GM11168 (cell line): ENCODE measurements around the gene CFL1.
"Not testable (repeated sequence)": the region's sequence is repeated elsewhere in the genome, so short reads cannot be mapped to it uniquely, and the experiment has no call there.

ENCODE experiments used
- in situ Hi-C: fragments of 300-500 bp; cut with MboI; formaldehyde crosslinking; loops from one replicate; pipeline ENCODE4 v1.12.0; 2022; ENCODE audit warnings: low sequenced_read_pairs; ENCODE audit not compliant: unreplicated experiment

CFL1 gene

DNA sequence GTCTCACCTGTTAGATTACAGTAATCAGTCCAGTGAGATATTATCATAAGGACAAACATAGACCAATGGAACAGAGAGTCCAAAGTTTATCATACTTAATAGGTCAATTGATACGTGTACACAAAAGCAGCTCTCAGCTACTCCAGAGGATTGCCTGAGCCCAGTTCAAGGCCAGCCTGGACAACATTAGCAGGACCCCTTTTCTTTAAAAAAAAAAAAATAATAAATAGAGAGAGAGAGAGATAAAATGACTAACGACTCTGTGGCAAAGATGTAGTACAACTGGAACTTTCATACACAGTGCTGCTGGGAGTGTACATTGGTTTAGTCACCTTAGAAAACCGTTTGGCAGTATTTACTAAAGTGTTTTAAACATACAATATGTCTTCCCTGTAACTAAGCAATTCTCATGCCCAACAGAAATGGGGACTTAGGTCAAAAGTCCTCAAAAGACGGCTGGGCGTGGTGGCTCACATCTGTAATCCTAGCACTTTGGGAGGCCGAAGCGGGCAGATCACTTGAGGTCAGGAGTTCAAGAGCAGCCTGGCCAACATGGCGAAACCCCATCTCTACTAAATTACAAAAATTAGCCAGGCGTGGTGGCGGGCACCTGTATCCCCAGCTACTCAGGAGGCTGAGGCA, 13.6 kb downstream of the CFL1 start:
- in situ Hi-C loops, result no loop called here

DNA sequence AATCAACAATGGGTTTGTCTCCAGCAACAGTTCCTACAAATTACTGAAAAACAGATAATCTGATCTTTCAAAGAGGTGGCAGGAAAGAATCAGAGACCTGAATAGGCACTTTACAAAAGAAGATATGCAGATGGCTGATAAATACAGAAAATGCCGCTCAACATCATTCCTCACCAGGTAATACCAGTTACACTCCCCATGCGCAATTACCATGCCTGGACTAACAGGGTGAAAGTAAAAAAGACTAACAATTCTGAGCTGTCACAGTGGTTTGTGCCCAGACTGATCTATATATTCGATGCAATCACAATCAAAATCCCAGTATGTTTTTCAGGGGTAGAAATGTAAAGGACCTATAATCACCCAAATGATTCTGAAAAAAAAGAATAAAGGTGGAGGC, 14.2 kb downstream of the CFL1 start:
- in situ Hi-C loops, result no loop called here

DNA sequence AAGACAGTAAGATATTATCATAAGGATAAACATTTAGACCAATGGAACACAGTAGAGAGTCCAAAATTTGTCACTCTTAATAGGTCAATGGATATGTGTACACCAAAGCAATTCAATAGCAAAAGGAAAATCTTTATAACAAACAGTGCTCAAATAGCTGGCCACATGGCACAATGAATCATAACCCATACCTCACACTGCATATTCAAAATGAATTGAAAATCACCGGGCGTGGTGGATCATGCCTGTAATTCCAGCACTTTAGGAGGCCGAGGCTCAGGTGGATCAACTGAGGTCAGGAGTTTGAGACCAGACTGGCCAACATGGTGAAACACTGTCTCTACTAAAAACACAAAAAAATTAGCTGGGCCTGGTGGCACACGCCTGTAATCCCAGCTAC, 15.8 kb downstream of the CFL1 start:
- in situ Hi-C loops, result no loop called here

DNA sequence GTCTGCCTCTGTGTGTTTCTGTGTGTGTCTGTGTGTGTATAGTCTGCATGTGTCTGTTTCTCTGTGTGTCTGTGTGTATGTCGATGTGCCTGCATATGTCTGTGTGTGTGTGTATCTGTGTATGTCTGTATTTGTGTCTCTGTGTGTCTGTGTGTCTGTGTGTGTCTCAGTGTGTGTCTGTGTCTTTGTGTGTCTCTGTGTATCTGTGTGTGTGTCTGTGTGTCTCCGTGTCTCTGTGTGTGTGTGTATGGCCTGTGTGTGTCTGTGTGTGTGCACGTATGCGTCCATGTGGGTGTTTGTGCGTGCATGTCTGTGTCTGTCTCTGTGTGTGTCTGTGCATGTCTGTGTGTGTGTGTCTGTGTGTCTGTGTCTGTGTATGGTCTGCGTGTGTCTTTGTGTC, 23.8 kb downstream of the CFL1 start:
- in situ Hi-C loops, result no loop called here

DNA sequence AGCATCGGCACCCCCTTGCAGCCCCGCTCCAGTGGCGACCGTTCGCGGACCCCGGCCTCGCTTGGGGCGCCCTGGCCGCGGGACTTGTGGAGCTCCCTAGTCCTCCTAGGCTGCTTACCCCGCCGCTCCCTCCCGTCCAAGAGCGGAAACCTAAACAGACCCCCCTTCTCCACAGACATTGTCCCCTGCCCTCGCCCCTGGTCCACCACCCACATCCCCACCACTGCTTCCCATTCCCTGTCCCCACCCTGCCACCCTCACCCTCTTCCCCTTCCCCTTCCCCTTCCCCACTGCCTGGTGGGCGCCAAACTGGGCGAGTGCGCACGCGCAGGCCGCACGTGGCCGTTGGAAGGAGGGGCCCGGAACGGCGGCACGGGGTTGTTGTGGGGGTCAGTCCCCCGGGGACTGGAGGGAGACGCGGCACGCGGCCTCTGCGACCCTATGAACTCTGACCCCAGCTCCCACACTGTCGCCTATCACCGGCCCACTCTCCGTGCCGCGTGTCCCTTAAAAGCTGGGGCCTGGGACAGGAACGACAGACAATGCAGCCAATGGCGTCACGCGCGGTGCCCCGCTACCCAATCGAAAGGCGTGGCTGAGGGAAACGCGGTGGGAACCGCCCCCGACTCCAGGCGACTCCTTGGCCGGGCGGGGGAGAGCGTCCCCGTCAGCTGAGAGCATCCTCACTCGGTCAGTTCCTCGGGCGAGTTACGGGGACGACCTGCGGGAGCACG, 24.5 kb downstream of the CFL1 start, which contains the start of gene SNX32:
Gene SNX32 (plus strand): TSS at position 667 of the 734 bp plus-strand sequence. CDS start 103 bp downstream, outside the sequence.
- in situ Hi-C loops, result no loop called here

DNA sequence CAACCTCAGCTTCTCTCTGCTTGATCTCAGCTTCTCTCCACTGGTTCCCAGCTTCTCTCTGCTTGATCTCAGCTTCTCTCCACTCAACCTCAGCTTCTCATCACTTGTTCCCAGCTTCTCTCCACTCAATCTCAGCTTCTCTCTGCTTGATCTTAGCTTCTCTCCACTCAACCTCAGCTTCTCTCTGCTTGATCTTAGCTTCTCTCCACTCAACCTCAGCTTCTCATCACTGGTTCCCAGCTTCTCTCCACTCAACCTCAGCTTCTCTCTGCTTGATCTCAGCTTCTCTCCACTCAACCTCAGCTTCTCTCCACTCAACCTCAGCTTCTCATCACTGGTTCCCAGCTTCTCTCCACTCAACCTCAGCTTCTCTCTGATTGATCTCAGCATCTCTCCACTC, 25.7 kb downstream of the CFL1 start:
- in situ Hi-C loops, result not testable (repeated sequence)

DNA sequence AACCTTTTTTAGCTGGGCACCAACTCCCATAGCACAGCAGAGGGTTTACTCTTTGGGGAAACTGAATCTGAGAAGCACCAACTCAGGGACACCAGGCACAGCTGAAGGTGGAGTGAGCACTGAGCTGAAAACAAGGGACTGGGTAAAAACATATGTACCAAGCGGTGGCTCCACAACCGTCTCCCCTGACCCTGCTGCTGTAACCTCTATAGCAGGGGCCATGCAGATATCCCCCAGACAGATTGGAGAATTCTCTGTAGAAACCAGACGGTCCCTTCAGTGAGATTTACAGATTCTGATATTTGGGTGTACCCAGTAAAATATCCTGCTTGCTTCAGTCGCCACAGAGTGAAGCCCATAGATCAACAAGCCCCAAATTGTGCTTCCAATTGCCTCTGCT, 28.5 kb downstream of the CFL1 start:
- in situ Hi-C loops, result loop anchor here (5.0 kb wide), 1 partner anchor 117 kb away; the partner anchor contains the start of gene KAT5

DNA sequence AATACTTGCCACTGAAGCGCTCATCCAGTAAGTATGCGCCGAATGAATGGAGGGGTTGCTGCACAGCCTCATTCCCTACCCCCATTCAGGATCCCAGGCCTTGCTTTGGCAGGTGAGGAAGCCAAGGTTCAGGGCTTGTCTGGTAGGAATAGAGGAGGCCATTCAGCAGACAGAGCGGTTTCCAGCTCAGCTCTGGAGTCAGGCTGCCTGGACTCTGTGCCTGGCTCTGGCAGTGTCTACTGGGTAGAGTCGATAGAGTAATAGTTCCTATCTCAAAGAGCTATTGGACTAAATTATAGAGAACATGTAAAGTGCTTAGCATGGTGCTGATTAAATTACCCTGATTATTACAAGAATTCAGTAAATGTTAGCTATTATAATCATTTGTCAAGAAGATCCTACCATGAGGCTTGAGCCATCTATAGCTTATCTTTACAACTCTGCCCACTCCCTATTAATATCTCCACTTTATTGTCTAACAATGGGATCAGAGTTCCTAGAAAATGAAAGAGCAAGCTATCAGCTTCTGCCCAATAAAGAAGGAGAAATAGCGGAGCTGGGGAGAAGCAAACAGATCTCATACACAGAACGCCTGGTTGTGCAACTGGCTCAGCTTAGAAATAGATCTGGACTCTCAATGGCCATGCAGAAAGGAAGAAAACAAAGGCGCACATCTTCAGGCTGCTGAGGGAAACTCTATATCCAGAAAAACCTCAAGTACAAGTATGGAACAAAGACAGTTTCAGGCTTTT, 30.8 kb downstream of the CFL1 start:
- in situ Hi-C loops, result loop anchor here (5.0 kb wide), 1 partner anchor 115 kb away; the partner anchor contains the start of gene KAT5

DNA sequence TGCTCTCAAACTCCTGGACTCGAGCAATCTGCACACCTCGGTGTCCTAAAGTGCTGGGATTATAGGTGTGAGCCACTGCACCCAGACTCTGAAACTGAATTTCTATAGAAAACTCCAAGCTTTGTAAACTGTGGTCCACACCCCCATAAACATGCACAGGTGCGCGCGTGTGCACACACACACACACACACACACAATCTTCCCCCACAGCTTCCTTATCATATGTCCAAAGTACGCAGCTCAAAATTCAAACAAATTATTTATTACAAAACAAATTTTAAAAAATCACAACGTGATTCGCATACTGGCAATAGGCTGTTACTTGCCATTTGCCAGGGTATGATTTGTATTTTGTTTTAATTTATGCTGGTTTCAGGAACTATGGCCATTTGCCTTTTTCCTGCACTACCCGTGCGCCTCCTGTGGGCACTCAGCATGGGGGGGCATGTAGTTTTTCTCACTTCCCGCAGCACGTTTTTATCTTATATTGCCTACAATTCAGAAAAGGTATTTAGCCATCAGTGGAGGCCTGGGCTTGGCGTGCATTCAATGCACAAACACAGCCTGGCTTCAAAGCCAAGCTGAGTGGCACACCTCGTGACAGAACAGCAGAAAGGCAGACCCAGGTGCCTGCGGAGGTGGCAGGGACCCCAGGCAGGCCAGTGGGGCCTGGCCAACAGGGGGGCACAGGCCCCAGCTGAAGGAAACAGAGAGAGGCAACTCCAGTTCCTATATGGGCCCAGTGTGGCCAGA, 35.0 kb downstream of the CFL1 start:
- in situ Hi-C loops, result no loop called here

DNA sequence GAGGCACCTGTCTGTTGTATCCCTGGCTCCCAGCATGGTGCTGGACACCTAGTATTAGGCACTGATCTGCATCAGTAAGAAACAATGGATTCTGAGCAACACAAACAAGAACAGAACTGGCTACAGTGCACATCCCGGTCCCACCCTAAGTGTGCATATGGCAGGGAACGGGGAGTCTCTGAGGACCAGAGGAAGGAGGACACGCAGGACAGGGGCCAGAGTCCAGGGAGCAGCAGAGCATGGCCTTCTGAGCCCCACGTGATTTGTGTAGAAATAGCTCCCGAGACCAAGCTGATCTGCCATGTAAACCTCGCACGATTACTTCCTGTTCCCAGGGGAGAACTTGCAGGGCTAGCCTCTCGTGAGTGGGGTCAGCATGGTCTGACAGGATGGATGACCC, 36.9 kb downstream of the CFL1 start:
- in situ Hi-C loops, result no loop called here

DNA sequence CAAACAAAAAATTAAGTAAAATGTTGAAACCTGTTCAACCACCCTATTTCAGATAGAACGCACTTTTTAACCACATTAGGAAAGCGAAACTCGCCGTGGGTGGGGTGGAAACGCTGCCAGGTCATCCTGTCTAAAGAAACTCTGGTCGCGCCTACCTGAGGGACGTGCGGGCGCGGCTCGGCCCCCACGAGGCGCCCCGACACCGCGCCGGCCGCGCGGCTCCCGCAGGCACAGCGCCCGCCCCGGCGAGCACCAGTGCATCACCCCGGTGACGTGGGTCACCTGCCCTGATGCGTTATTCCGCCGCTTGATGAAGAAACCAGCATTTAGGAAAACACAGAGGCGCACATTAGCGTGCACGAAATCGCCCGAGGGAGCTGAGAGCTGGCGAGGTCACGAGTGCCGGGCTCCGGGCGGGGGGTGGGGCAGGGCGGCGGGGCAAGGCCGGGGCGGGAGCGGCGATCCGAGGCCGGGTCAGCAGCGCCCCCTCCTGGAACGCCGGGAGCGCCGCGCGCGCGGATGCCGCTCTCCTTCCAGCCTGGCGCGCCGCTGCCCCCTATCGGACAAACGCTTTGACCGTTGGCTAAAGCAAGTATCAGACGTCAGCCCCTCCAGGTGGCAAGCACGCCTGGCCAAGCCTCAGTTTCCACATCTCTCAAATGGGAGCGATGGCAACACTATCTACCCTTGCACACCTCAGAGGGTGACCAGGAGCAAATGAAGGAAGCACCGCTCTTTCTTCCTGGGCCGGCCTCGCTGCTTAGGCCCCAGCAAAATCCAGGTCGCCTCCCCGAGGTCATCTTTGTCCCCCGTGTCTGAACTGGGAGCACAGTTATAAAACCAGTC, 39.9 kb downstream of the CFL1 start:
- in situ Hi-C loops, result loop anchor here (5.0 kb wide), 1 partner anchor 36 kb away; the partner anchor contains the start of gene AP5B1

DNA sequence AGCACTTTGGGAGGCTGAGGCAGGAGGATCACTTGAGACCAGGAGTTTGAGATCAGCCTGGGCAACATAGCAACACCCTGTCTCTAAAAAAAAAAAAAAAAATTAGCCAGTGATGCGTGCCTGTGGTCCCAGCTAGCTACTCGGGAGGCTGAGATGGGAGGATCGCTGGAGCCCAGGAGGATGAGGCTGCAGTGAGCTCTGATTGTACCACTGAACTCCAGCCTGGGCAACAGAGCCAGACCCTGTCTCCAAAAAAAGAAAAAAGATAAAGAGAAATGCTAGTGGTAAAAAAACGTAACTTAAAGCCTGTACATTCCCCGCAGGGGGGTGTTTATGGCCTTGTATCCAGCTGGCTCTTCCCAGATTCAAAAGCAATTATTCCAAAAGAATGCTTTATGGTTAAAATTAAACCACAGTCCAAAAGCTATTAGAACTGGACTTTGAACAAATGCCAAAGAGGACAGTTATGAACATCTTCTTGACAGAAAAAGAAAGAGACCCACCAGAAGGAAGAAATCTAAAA, 40.6 kb downstream of the CFL1 start:
- in situ Hi-C loops, result loop anchor here (5.0 kb wide), 1 partner anchor 35 kb away; the partner anchor contains the start of gene AP5B1

DNA sequence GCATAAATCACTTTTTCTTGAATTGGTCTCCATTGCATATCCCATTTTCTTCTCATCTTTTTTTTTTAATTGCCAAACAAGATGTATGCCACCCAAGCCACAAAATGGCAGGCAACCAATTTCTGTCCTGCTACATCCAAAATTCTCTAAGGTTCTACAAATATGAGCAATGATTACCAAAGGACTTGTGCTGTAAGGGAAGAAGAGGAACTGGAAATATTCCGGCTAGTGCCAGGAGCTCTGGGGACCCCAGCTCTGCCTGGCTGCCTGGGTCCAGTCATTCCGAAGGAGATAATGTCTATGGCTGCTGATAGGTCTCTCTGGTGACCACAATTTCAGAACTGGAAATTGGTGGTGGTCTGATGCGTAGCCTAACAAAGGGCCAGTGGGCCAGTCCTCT, 41.3 kb downstream of the CFL1 start:
- in situ Hi-C loops, result loop anchor here (5.0 kb wide), 1 partner anchor 34 kb away; the partner anchor contains the start of gene AP5B1

DNA sequence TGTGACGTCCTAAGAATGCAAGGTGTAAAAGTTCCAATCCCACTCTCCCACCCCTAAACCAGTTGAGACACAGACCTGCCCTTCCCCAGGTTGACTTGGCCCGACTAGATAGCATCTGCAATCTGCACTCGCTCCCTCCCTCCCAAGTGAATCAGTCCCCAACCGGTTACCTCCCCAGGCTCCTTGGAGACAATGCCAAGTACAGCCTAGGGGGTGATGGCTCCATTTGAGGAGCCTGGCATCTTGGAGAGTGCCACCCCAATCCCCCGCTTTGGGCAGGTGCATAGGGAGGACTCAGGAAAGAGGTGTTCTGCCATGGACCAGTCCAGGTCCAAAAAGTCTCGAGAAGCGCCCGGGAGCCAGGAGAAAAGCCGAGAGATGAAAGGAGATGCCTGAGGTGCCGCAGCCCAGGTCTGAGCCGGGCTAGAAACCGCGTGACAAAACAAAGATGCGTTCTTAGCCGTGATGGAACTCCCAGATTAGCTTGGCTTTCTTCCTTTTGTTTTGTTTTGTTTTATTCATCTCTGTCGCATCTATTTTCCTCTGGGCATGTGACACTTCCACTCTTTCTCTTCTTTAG, 42.9 kb downstream of the CFL1 start:
- in situ Hi-C loops, result loop anchor here (5.0 kb wide), 1 partner anchor 33 kb away; the partner anchor contains the start of gene AP5B1

DNA sequence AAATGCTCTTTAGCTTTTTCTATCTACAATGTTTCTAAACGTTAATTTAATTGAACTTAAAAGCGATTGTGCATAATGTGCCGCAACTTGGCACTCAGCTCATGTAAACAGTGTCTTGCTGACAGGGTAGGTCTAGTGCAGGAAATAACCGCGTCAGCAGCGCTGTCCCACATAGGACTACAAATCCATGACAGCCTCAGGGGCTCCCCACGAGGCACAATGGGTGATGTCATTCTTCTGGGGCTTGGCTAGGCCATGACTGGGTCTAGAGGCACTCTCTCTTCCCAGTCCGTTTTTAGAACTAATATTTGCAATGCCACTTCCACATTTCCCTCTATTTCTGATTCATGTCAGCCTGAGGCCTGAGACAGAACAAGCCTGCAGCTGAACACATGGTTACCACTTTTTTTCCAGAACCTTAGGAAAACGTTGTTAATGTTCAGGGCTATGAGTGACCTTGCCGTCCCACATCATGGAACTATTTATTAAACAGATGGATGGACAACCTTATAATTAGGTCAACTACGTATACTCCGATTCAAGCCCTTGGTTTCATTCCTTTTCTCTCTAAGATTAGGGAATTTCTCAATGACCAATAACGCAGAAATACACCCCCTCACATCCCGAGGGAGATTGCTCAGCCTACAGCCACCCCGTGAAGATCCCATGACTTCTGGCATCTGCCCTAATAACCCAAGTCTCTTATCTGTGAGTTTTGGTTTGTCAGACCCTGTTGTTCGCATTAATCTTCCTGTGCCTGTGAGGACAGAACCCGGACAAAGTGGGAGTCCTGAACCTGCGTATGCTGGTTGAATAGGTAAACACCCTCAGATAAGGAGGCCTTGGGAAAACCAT, 43.6 kb downstream of the CFL1 start:
- in situ Hi-C loops, result no loop called here

DNA sequence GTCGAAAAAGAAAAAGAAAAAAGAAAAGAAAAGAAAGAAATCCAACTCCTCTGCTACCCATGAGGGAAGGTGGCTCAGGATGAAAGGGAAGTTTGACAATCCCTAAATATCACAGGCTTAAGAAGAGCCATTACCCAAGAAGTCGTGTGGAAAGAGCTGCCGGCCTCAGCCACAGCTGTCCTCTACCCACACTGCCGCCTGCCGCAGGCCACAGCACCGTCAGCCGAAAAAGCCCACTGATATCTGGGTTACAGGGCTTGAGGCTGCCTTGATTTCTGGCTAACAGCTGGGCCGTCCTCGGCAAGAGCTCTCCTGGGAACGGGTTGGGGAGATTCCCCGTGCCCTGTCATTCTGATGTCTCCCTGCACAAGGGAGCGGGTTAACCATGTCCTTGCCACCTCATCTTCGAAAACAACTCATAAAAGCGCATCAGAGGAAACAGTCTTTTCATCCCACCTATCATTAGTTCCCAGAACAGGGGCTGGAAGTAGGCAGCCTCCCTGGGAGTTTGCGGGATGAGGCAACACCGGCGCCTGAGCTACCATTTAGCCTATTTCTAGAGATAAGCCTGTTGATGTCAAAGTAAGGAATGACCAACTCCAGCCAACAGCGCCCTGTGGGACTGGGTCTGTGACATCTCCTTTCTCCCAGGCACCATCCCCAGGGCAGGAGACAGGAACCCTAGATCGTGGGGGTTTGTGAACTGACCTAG, 46.1 kb downstream of the CFL1 start:
- in situ Hi-C loops, result no loop called here
